ENCODE data around the gene PRELP. TPM values are rescaled to one million over a fixed set of nuclear protein-coding genes. Genes with fewer than 3 reads are reported as not detected.
A peak's percentile ranks its signal among the peaks of the same experiment; 100 is the strongest.

The PRELP gene
- total RNA-seq, 1 experiment from 2014 or later = not detected

- no peaks in the 10 kb centered on the region for H3K9me3 Mint-ChIP-seq (ENCODE audit: unreplicated experiment)
- ChIA-PET POLR2A (interaction anchor here (1.0 kb wide), 1 partner anchor 10 kb away, joined by 4 read pairs; no protein-coding TSS in a partner anchor), CTCF (interaction anchor here (0.8 kb wide), 1 partner anchor 97 kb away, joined by 5 read pairs; no protein-coding TSS in a partner anchor)
- no peak overlapping the region for H3K4me3 Mint-ChIP-seq (ENCODE audit: unreplicated experiment)
- H3K36me3 ChIP-seq (ENCODE audit: control insufficient read depth, insufficient read depth, low read length) = no peaks in the 10 kb centered on the region
- H3K27ac Mint-ChIP-seq (ENCODE audit: unreplicated experiment) = no peak overlapping the region
- H3K9me3 ChIP-seq = no peaks in the 10 kb centered on the region
- DNase-seq = no peak
- no peak overlapping the region for H3K4me3 ChIP-seq (ENCODE audit: low read depth, low read length)
- TF ChIP-seq CTCF (IDR thresholded peaks at IDR 0.05; ENCODE audit: insufficient read depth in 1 of 2, low read depth in 1 of 2, low read length in 1 of 2, severe bottlenecking in 1 of 2, unreplicated experiment in 1 of 2) = no peak
- peaks cover 26% of the 10 kb centered on the region for H3K4me1 Mint-ChIP-seq (ENCODE audit: low read depth, unreplicated experiment)
- peaks cover 32% of the 10 kb centered on the region for H3K4me1 ChIP-seq
- H3K27me3 ChIP-seq (replicated peaks; ENCODE audit: control insufficient read depth, insufficient read depth, low read length) = no peaks in the 10 kb centered on the region
- no peaks in the 10 kb centered on the region for H3K36me3 Mint-ChIP-seq (ENCODE audit: insufficient read depth, unreplicated experiment)
- BruUV-seq (replicated peaks) = no TSS peak
- intact Hi-C loops (cut with micrococcal nuclease; ENCODE audit: unreplicated experiment) = loop anchor here (10.0 kb wide), 1 partner anchor 86 kb away; no protein-coding TSS in a partner anchor
- no peaks in the 10 kb centered on the region for H3K27me3 Mint-ChIP-seq (ENCODE audit: insufficient read depth, unreplicated experiment)
Observed at GRCh38 chr1:203509135-203509534, 33.5 kb downstream of the PRELP start.

DNA sequence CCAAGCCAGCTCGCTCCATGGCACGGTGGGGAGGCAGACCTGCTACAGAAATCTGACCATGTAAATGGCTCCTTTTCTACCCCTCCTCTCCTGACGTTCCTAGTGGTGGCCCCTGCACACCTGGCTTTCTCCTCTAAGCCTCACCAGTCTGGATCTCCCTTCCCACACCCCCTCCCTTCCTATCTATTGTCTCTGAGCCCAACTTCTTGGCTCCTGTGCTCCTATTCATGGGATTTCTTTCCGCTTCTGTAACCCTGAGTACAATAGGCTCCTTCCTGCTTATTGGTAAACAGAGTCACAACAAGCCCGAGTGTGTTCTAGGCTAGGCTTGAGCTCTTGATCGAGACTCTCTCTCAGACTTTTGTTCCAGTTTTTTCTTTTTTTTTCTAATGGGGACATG is 35.9 kb downstream of the PRELP start:
- TF ChIP-seq CTCF (IDR thresholded peaks at IDR 0.05; ENCODE audit: insufficient read depth in 1 of 2, low read depth in 1 of 2, low read length in 1 of 2, severe bottlenecking in 1 of 2, unreplicated experiment in 1 of 2) = no peak
- H3K4me3 Mint-ChIP-seq (ENCODE audit: unreplicated experiment) = no peak overlapping the region
- Histone ChIP-seq H3K9me3 (no peaks in the 10 kb centered on the region), H3K4me3 (ENCODE audit: low read depth, low read length) (no peak overlapping the region), H3K27me3 (replicated peaks; ENCODE audit: control insufficient read depth, insufficient read depth, low read length) (no peaks in the 10 kb centered on the region), H3K4me1 (peaks cover 27% of the 10 kb centered on the region), H3K36me3 (ENCODE audit: control insufficient read depth, insufficient read depth, low read length) (no peaks in the 10 kb centered on the region)
- H3K27me3 Mint-ChIP-seq (ENCODE audit: insufficient read depth, unreplicated experiment) = no peaks in the 10 kb centered on the region
- POLR2A ChIA-PET = no interaction called here
- H3K27ac Mint-ChIP-seq (ENCODE audit: unreplicated experiment) = no peak overlapping the region
- intact Hi-C loops (cut with micrococcal nuclease; ENCODE audit: unreplicated experiment) = no loop called here
- H3K36me3 Mint-ChIP-seq (ENCODE audit: insufficient read depth, unreplicated experiment) = no peaks in the 10 kb centered on the region
- DNase-seq = no peak
- peaks cover 43% of the 10 kb centered on the region for H3K4me1 Mint-ChIP-seq (ENCODE audit: low read depth, unreplicated experiment)
- CTCF ChIA-PET = no interaction called here
- BruUV-seq (replicated peaks) = no TSS peak
- H3K9me3 Mint-ChIP-seq (ENCODE audit: unreplicated experiment) = no peaks in the 10 kb centered on the region

- no peaks in the 10 kb centered on the region for H3K27me3 Mint-ChIP-seq (ENCODE audit: insufficient read depth, unreplicated experiment)
- CTCF ChIA-PET = no interaction called here
- BruUV-seq (replicated peaks) = no TSS peak
- H3K36me3 Mint-ChIP-seq (ENCODE audit: insufficient read depth, unreplicated experiment) = no peaks in the 10 kb centered on the region
- H3K27ac Mint-ChIP-seq (ENCODE audit: unreplicated experiment) = peak overlapping the region; percentile 94
- Histone ChIP-seq H3K9me3 (no peaks in the 10 kb centered on the region), H3K27me3 (replicated peaks; ENCODE audit: control insufficient read depth, insufficient read depth, low read length) (no peaks in the 10 kb centered on the region), H3K4me3 (ENCODE audit: low read depth, low read length) (no peak overlapping the region), H3K36me3 (ENCODE audit: control insufficient read depth, insufficient read depth, low read length) (no peaks in the 10 kb centered on the region), H3K4me1 (peaks cover 27% of the 10 kb centered on the region)
- POLR2A ChIA-PET = no interaction called here
- intact Hi-C loops (cut with micrococcal nuclease; ENCODE audit: unreplicated experiment) = loop anchor here (2.0 kb wide), 1 partner anchor 25 kb away; no protein-coding TSS in a partner anchor
- no peaks in the 10 kb centered on the region for H3K9me3 Mint-ChIP-seq (ENCODE audit: unreplicated experiment)
- TF ChIP-seq CTCF (IDR thresholded peaks at IDR 0.05; ENCODE audit: insufficient read depth in 1 of 2, low read depth in 1 of 2, low read length in 1 of 2, severe bottlenecking in 1 of 2, unreplicated experiment in 1 of 2) = no peak
- no peak overlapping the region for H3K4me3 Mint-ChIP-seq (ENCODE audit: unreplicated experiment)
- no peak for DNase-seq
- peaks cover 44% of the 10 kb centered on the region for H3K4me1 Mint-ChIP-seq (ENCODE audit: low read depth, unreplicated experiment)
Observed at GRCh38 chr1:203511930-203512329, 36.3 kb downstream of the PRELP start.
